HG02798 (cell line): ENCODE data around the gene RAMACL.

Source experiments
- ATAC-seq: cut with Tn5 transposase; IDR thresholded peaks from one replicate; pipeline ENCODE4 v1.9.1; 2021; ENCODE audit warnings: mild to moderate bottlenecking; ENCODE audit not compliant: unreplicated experiment, poor library complexity

RAMACL gene

DNA sequence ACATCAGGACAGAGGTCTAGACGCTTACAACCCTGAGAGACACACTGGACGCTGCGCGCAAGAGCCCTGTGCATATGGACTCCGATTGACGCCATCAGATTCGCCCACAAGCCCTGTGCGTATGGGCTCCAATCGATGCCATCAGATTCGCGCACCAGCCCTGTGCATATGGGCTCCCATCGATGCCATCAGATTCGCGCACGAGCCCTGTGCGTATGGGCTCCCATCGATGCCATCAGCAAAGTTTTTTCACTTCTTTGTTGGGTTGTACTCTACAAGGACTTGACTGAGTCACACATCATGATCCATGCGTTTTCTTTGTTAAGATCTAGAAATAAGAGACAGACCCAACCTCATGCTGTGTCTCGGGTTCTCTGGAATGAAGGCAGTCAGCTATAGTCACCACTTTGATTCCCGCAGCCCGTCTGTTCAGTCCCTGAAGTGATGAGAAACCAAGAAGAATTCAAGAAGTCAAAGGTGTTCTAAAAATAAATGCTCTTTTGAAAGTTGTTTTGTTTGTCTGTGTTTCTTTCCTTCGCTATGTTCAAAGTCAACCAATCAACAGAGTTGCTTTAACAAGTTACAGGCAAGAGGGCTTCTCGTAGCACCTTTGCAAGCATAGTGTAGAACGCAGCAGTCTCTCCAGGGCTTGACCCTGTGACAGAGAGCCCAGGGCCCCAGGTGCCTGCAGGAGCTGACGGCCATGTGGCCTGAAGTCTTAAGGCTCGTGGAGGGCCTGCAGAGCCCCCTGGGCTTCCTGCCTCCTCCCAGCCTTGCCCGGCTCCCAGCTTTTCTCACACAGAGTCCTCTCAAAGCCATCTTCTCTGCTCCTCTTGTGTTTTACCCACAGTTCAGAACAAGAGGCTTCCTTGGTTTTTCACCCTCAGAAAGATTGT, 32.6 kb upstream of the RAMACL start:
- no peak for ATAC-seq

- no peak for ATAC-seq
Observed at GRCh38 chr6:166618251-166618650, 31.8 kb upstream of the RAMACL start.

GRCh38 chr6:166617359-166617758, 30.9 kb upstream of the RAMACL start:
- ATAC-seq: no peak

- ATAC-seq: no peak
Observed at GRCh38 chr6:166616261-166617238, 30.1 kb upstream of the RAMACL start.

DNA sequence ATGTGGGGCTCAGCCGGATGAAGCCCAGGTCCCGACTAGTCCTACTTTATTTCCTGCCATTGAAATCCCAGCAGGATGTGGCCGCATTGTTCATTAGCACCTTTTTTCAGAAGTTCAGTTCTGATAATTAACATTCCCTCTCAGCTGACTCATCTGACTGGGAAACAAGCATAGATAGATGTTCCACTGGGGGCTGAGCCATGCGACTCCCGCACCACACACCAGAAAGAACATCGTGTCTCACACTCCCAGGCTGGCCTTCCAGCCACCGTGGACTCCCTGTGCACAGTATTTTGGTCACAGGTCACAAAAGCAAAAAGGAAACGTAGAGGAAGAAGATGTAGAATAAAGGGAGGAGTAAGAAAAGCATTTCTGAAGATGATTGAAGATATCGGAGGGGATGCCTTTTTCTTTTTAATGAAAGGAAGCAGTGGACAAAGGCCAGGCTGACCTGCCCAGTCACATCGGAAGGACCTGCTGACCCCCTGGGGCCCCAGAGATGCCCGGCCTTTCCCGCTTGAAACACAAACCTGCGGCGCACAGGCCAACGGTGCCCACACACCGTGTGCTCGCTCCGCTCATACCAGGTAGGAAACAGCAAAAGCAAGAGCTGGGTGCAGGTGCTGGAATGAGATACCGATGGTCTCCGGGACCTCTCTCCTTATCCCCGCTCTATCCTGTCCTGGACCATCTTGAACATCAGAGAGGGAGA, 28.7 kb upstream of the RAMACL start:
- no peak for ATAC-seq

DNA sequence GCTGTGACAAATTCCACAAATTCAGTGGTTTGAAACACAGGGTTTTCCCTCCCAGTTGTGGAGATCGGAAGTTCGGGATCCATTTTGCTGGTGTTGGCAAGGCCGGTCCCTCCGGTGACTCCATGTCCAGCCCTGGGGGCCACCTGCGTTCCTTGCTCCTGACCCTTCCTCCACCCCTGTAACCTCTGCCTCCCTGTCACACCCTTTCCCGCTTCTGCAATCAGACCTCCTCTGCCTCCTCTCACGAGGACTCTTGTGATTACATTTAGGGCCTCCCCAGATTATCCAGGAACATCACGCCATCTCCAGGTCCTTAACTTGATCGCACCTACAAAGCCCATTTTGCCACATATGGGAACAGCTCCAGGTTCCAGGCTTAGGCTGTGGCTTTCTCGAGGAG, 28.1 kb upstream of the RAMACL start:
- no peak for ATAC-seq

- ATAC-seq: no peak
Observed at GRCh38 chr6:166614171-166614583, 27.7 kb upstream of the RAMACL start.

- no peak for ATAC-seq
Observed at GRCh38 chr6:166613027-166613426, 26.5 kb upstream of the RAMACL start.

DNA sequence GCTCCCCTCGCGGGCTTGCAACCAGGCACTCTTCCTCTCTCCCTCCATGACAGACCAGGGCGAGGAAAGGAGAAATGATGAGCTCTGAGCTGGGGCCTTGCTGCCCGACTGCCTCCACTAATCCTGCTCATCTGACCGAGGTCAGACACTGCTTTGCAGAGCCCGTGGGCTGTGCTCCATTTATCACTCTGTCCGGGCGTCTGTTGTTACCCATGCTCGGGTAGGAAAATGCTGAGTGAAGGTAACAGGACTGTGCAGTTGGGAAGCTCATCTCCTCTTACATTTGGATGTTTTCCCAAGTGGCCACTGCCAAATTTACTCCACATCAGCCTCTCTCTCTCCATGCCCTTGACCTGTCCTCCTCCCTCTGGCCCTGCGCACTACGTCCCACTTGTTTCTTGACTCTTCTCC, 26.0 kb upstream of the RAMACL start:
- no peak for ATAC-seq

DNA sequence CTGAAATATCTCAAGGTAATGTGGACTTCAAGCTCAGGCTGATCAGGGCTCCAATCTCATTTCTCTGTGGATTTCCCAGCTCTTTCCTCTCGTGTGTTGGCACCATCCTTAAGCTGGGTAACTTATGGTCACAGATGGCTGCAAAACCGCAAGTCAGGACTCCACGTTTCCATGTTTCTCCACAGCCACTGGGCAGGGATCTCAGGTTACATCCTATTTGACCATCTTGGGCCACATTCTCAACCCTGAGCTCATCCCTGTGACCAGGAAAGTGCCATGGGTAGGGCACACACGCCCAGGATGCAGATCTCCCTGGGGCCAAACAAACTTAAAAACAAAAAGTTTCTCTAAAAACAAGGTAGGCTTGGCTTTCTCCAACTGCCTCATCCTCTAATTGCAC, 25.2 kb upstream of the RAMACL start:
- ATAC-seq: no peak

GRCh38 chr6:166610069-166610468, 23.6 kb upstream of the RAMACL start:
- no peak for ATAC-seq

DNA sequence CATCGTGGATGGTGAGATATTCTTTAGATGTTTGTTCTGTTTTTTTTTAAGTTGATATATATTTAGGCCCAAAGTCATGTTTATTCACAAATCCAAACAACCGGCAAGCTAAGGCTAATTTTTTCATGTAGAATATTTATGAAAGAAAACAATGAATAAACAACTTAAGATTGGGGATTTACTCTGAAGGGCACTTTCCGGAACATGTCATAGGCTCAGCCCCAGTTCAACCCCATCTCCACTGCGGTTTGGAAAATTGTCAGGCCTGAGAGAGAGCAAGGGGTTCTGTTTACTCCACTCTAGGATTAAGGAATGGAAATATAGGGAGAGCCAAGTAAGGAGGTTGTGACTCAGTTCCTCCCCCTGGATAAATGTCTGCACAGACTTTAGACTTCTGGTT, 22.3 kb upstream of the RAMACL start:
- no peak for ATAC-seq

- ATAC-seq: no peak
Observed at GRCh38 chr6:166605752-166606151, 19.3 kb upstream of the RAMACL start.

DNA sequence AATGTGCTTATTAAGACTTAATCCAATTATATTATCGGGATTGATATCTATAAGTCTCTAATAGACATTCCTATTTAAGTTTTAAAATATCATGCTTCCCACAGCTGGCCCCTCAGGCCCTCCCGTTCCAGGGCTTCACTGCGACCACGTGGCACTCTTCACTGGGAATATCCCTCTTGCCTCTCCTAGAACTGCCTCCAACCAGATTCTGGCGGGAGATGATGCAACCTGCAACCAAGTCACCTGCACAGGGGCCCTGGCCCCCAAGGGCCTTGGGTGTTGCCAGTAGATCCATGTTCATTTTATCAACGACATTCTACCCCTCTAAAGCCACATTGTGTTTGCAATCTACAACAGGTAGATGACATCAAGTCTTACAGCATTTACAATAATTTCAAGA, 18.4 kb upstream of the RAMACL start:
- no peak for ATAC-seq

DNA sequence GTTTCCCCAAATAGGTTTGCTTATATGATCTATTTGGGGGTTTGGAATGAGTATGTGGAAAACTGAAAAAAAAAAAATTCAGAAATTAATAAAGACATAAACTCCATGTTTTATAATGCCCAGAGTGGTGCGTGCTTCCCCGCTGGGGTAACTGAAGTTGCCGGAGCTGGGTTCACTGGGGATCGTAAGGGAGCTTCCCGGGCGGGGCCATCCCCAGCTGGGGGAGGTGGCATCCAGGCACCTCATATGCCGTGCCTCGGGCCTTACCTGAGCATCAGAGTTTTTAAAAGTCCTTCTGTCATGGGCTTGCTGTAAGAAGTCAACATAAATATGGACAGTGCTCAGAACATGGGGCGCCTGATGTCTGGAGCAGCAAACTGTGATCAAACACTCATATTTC, 17.9 kb upstream of the RAMACL start:
- ATAC-seq: no peak

DNA sequence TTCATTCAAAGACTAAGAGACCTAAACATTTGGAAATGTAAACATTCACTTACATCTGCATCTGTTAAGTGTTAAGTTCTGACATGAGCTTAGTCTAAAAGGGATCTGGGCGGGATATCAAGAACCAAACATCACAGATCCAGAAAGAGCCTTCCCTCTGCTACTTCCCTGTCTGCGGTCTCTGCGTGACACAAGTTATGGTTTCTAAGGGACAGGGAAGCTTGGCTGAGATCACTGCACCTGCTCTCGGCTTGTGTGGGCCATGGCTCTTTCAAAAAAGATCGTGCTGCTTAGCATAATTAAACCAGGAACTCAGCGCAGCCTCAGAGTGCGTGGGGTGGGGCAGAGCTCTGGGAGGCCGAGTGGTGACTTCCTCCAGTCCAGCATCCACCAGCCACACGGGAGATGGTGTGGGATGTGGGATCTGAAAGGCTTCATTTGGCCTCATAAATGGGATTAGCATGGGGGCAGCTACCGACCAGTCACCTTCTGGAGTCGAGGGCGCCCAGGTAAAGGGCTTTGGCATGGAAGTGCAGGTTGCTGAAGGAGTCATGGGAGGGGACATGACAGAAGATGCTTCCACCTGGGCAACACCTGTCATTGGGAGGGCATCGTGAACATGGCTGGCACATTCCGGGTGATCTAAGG, 16.7 kb upstream of the RAMACL start:
- no peak for ATAC-seq

DNA sequence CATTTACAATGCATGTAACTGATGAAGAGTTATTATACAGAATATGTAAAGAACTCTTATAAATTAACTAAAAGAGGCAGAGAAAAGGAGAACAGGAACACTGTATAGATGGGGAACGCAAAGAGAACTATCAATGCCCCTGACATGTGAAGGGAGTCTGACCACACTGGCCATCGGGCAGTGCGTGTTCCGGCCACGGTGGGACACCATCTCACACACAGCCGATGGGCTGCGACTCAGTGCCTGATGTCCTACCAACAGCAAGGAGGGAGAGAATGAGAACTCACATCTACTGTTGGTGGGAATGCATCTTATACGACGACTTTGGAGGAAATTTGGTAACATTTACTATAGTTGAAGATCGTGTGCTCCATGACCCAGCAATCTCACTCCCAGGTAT, 15.5 kb upstream of the RAMACL start:
- ATAC-seq: no peak

DNA sequence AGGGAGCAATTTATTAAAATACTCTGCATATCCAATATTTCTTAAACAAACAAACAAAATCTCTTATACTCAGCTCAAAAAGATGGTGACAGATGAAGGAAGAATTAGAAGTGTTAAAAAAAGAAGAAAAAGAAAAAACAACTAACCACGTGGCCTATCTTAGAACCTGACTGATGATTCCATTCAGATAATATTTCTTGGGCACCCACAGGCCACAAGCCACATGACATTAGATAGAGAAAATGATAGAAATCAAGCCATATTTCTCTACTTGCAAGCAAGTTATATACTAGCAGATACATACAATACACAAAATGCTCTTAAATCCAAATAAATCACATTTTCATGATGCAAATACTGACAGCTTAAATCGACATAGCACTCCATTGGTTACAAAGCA, 14.5 kb upstream of the RAMACL start:
- ATAC-seq: no peak

- ATAC-seq: no peak
Observed at GRCh38 chr6:166599205-166599604, 12.7 kb upstream of the RAMACL start.
